Measurements from ENCODE around the gene CHPF. TPM values are rescaled to one million over a fixed set of nuclear protein-coding genes. Genes with fewer than 3 reads are reported as not detected.

CHPF gene
- total RNA-seq, 1 experiment from 2014 or later: 81.2 TPM

DNA sequence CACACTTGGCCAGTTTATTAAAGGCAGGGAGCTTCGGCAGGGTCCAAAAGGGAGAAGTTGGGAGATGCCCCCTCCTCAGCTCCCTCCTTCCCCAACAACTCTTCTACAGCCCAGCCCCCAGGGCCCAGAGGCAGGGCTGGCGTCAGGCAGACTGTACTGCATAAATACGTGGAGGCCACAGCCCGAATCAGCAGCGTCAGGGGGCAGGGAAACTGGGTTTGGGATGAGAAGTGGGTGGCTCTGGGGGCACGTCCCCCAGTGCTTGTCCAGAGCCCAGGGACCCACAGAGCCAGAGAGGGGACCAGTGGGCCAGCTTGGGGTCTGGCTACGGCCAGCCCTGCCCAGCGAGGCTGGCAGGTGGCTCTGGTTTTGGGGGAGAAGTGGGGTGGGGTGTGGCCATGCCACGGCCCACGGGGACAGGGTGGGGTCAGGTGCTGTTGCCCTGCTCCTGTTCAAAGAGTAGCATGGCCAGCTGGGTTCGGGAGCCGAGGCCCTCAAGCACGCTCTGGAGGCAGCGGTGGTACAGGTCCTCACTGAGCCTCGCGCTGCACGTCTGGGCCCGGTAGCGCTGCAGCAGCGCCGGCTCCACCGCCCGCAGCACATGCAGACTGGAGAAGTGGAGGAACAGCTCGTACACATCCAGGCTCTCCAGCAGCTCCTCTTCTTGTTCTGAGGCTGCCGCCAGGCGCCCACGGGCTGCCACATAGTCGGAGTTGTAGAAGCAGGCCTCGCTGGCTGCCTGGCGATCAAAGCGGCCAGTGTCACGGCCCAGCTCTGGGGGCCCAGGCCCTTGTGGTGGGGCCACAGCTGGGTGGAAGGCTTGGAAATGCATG, 4.4 kb downstream of the CHPF start:
- no peaks in the 10 kb centered on the region for H3K27me3 Mint-ChIP-seq (ENCODE audit: insufficient read depth, unreplicated experiment)
- intact Hi-C loops (cut with micrococcal nuclease): no loop called here
- peaks cover 36% of the 10 kb centered on the region for H3K36me3 Mint-ChIP-seq (ENCODE audit: insufficient read depth, unreplicated experiment)
- H3K27ac Mint-ChIP-seq (ENCODE audit: low read depth, unreplicated experiment): no peak overlapping the region
- H3K4me3 Mint-ChIP-seq (ENCODE audit: unreplicated experiment): no peak overlapping the region
- ChIA-PET POLR2A (interaction anchor here (0.6 to 2.7 kb wide), 5 partner anchors 12 to 150 kb away, joined by 3 to 14 read pairs (median 4); partner anchors contain the start of gene STK11IP), CTCF (interaction anchor here (1.0 to 4.9 kb wide), 6 partner anchors 8 to 190 kb away, joined by 3 to 50 read pairs (median 10); no protein-coding TSS in a partner anchor)
- no peaks in the 10 kb centered on the region for H3K9me3 Mint-ChIP-seq (ENCODE audit: unreplicated experiment)
- BruUV-seq (replicated peaks): no TSS peak
- peaks cover 6% of the 10 kb centered on the region for H3K4me1 Mint-ChIP-seq (ENCODE audit: insufficient read depth, unreplicated experiment)
- TF ChIP-seq, protein P1, sequence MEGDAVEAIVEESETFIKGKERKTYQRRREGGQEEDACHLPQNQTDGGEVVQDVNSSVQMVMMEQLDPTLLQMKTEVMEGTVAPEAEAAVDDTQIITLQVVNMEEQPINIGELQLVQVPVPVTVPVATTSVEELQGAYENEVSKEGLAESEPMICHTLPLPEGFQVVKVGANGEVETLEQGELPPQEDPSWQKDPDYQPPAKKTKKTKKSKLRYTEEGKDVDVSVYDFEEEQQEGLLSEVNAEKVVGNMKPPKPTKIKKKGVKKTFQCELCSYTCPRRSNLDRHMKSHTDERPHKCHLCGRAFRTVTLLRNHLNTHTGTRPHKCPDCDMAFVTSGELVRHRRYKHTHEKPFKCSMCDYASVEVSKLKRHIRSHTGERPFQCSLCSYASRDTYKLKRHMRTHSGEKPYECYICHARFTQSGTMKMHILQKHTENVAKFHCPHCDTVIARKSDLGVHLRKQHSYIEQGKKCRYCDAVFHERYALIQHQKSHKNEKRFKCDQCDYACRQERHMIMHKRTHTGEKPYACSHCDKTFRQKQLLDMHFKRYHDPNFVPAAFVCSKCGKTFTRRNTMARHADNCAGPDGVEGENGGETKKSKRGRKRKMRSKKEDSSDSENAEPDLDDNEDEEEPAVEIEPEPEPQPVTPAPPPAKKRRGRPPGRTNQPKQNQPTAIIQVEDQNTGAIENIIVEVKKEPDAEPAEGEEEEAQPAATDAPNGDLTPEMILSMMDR (IDR thresholded peaks at IDR 0.05; ENCODE audit: unreplicated experiment): no peak
- DNase-seq (ENCODE audit: unreplicated experiment): no peak

DNA sequence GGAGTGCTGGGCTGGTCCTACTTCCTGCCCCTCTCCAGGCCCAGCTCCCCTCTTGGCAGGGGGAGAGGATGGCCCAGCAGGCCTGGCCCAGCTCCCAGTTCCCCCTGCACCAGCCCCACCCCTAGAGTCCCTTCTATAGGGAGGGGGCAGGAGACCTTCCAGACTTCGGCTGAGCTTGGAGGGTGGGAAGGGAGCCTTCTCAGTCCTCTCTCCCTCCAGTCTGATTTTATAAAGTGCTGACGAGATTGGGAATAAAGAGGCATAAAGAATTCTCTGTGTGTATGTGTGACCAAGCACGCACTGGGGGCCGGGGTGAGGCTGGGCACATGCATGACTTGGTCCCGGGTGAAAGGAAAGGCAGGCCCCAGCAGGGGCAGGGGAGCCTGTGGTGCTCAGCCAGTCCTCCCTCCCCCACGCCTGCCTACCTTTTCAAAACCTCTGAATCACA, 5.1 kb downstream of the CHPF start:
- CTCF ChIA-PET: interaction anchor here (1.0 to 4.9 kb wide), 4 partner anchors 8 to 190 kb away, joined by 3 to 39 read pairs (median 6); no protein-coding TSS in a partner anchor
- no peak for DNase-seq (ENCODE audit: unreplicated experiment)
- no peaks in the 10 kb centered on the region for H3K27me3 Mint-ChIP-seq (ENCODE audit: insufficient read depth, unreplicated experiment)
- H3K9me3 Mint-ChIP-seq (ENCODE audit: unreplicated experiment): no peaks in the 10 kb centered on the region
- no peak overlapping the region for H3K27ac Mint-ChIP-seq (ENCODE audit: low read depth, unreplicated experiment)
- H3K4me3 Mint-ChIP-seq (ENCODE audit: unreplicated experiment): no peak overlapping the region
- peaks cover 6% of the 10 kb centered on the region for H3K4me1 Mint-ChIP-seq (ENCODE audit: insufficient read depth, unreplicated experiment)
- TF ChIP-seq, protein P1 (IDR thresholded peaks at IDR 0.05; ENCODE audit: unreplicated experiment): no peak
- peaks cover 36% of the 10 kb centered on the region for H3K36me3 Mint-ChIP-seq (ENCODE audit: insufficient read depth, unreplicated experiment)
- intact Hi-C loops (cut with micrococcal nuclease): no loop called here
- BruUV-seq (replicated peaks): no TSS peak
- POLR2A ChIA-PET: interaction anchor here (0.6 to 1.2 kb wide), 2 partner anchors 59 to 151 kb away, joined by 3 to 4 read pairs; partner anchors contain the start of gene STK11IP

DNA sequence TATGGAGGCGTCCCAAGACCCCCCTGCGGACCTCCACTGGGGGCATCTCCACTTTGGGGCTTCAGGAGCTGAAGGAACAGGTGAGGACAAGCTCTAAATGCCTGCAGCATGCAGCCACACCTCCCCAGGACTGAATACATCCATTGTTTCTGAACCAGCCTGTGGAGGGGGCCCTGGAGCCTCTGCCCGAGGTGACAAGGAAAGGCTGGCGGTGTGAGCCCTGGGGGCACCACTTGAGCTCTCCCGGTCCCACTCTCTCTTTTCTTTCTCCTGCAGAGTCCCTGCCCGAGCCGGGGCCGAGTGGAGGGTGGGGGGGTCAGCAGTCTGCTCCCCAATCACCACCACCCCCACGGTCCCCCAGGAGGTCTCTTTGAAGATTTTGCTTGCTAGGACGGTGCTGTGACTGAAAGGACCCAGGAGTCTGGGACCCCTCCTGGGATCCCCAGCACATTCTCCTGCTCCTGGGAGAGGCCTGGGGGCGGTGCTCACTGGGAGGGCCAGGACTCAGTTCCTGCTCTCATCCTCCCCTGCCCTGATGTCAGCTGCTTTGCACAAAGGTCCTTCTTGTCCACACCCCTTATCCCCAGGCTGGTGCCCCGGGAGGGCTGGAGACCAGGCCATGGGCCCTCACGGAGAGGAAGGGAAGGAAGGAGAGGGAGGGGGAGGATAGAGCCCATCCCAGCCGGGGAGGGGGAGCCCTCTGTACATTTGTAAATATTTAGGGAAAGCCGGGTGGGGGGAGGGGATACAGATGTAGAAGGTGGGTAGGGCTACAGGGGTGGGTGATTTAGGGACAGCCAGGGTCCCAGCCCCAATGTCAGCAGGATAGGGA, 5.7 kb downstream of the CHPF start:
- no TSS peak for BruUV-seq (replicated peaks)
- peaks cover 6% of the 10 kb centered on the region for H3K4me1 Mint-ChIP-seq (ENCODE audit: insufficient read depth, unreplicated experiment)
- intact Hi-C loops (cut with micrococcal nuclease): no loop called here
- H3K27ac Mint-ChIP-seq (ENCODE audit: low read depth, unreplicated experiment): no peak overlapping the region
- peaks cover 36% of the 10 kb centered on the region for H3K36me3 Mint-ChIP-seq (ENCODE audit: insufficient read depth, unreplicated experiment)
- no peak overlapping the region for H3K4me3 Mint-ChIP-seq (ENCODE audit: unreplicated experiment)
- DNase-seq (ENCODE audit: unreplicated experiment): no peak
- TF ChIP-seq, protein P1 (IDR thresholded peaks at IDR 0.05; ENCODE audit: unreplicated experiment): no peak
- H3K9me3 Mint-ChIP-seq (ENCODE audit: unreplicated experiment): no peaks in the 10 kb centered on the region
- POLR2A ChIA-PET: interaction anchor here (1.2 kb wide), 1 partner anchor 59 kb away, joined by 4 read pairs; the partner anchor contains the start of gene STK11IP
- CTCF ChIA-PET: interaction anchor here (1.1 to 1.7 kb wide), 3 partner anchors 34 to 135 kb away, joined by 3 to 9 read pairs (median 4); partner anchors contain the start of gene INHA
- no peaks in the 10 kb centered on the region for H3K27me3 Mint-ChIP-seq (ENCODE audit: insufficient read depth, unreplicated experiment)
